Subcutaneous abdominal adipose tissue (tissue), 5 donors: ENCODE results near the gene SLFNL1.

Source experiments
- H3K27ac ChIP-seq: one replicate; pipeline ENCODE4 v1.7.0; 2013; ENCODE audit warnings: low read depth, mild to moderate bottlenecking, inconsistent platforms, low read length, moderate library complexity
- H3K27me3 ChIP-seq, 5 donors: one replicate each; pipeline ENCODE4 v1.7.0; 2013; ENCODE audit warnings: low read length in 5 of 5, inconsistent platforms in 1 of 5; ENCODE audit not compliant: control insufficient read depth in 5 of 5, insufficient read depth in 4 of 5
- H3K36me3 ChIP-seq, 5 donors: one replicate each; pipeline ENCODE4 v1.7.0; 2013; ENCODE audit warnings: low read length in 5 of 5; ENCODE audit not compliant: control insufficient read depth in 5 of 5, insufficient read depth in 5 of 5
- H3K4me1 ChIP-seq, 5 donors: one replicate each; pipeline ENCODE4 v1.7.0; 2013; ENCODE audit warnings: low read length in 5 of 5, mild to moderate bottlenecking in 3 of 5, moderate library complexity in 1 of 5; ENCODE audit not compliant: control insufficient read depth in 5 of 5, insufficient read depth in 5 of 5
- H3K4me3 ChIP-seq, 5 donors: one replicate each; pipeline ENCODE4 v1.7.0; 2013; ENCODE audit warnings: low read length in 5 of 5, low read depth in 1 of 5
- H3K9ac ChIP-seq, 5 donors: one replicate each; pipeline ENCODE4 v1.7.0; 2013; ENCODE audit warnings: low read length in 5 of 5, mild to moderate bottlenecking in 4 of 5, moderate library complexity in 3 of 5
- H3K9me3 ChIP-seq, 5 donors: one replicate each; pipeline ENCODE4 v1.7.0; 2013; ENCODE audit warnings: low read length in 5 of 5; ENCODE audit not compliant: control insufficient read depth in 5 of 5
- donor health status: healthy.
- donor health status: healthy.
- donor health status: healthy.
- donor health status: healthy.
- donor health status: healthy.

Gene SLFNL1

GRCh38 chr1:41013024-41013423 is 8.5 kb downstream of the SLFNL1 start:
- H3K36me3 ChIP-seq = peaks cover 11 to 51% (median 35%) of the 10 kb centered on the region in 5 donors
- H3K27ac ChIP-seq = peak overlapping the region; percentile 17
- no peak overlapping the region for H3K9ac ChIP-seq
- no peak overlapping the region for H3K4me3 ChIP-seq
- peaks cover 4 to 31% (median 29%) of the 10 kb centered on the region in 5 donors for H3K4me1 ChIP-seq
- no peaks in the 10 kb centered on the region for H3K27me3 ChIP-seq
- no peaks in the 10 kb centered on the region for H3K9me3 ChIP-seq

GRCh38 chr1:41010345-41010744 is 11.2 kb downstream of the SLFNL1 start:
- Histone ChIP-seq H3K4me3 (no peak overlapping the region), H3K36me3 (peaks cover 15 to 66% (median 51%) of the 10 kb centered on the region in 5 donors), H3K9me3 (no peaks in the 10 kb centered on the region), H3K27me3 (no peaks in the 10 kb centered on the region), H3K27ac (no peak overlapping the region), H3K9ac (no peak overlapping the region), H3K4me1 (peaks cover 0 to 22% (median 20%) of the 10 kb centered on the region in 5 donors)

- H3K27me3 ChIP-seq = no peaks in the 10 kb centered on the region
- no peak overlapping the region for H3K4me3 ChIP-seq
- peaks cover 15 to 67% (median 51%) of the 10 kb centered on the region in 5 donors for H3K36me3 ChIP-seq
- H3K27ac ChIP-seq = no peak overlapping the region
- H3K4me1 ChIP-seq = peaks cover 0 to 14% (median 11%) of the 10 kb centered on the region in 5 donors
- no peak overlapping the region for H3K9ac ChIP-seq
- no peaks in the 10 kb centered on the region for H3K9me3 ChIP-seq
Observed at GRCh38 chr1:41009466-41009865, 12.1 kb downstream of the SLFNL1 start.

GRCh38 chr1:41006942-41007865 is 14.3 kb downstream of the SLFNL1 start:
- Histone ChIP-seq H3K9ac (no peak overlapping the region), H3K27ac (no peak overlapping the region), H3K36me3 (peaks cover 15 to 71% (median 53%) of the 10 kb centered on the region in 5 donors), H3K9me3 (no peaks in the 10 kb centered on the region), H3K4me3 (no peak overlapping the region), H3K27me3 (no peaks in the 10 kb centered on the region), H3K4me1 (peaks cover 6 to 16% (median 13%) of the 10 kb centered on the region in 5 donors)

- no peak overlapping the region for H3K4me3 ChIP-seq
- no peaks in the 10 kb centered on the region for H3K27me3 ChIP-seq
- peaks cover 15 to 66% (median 45%) of the 10 kb centered on the region in 5 donors for H3K36me3 ChIP-seq
- H3K27ac ChIP-seq = no peak overlapping the region
- H3K9ac ChIP-seq = no peak overlapping the region
- no peaks in the 10 kb centered on the region for H3K9me3 ChIP-seq
- peaks cover 6 to 16% (median 13%) of the 10 kb centered on the region in 5 donors for H3K4me1 ChIP-seq
Observed at GRCh38 chr1:41005876-41006275, 15.6 kb downstream of the SLFNL1 start.

GRCh38 chr1:41003640-41004220 is 17.8 kb downstream of the SLFNL1 start:
- Histone ChIP-seq H3K4me3 (no peak overlapping the region), H3K9ac (no peak overlapping the region), H3K27me3 (no peaks in the 10 kb centered on the region), H3K4me1 (peaks cover 6 to 16% (median 13%) of the 10 kb centered on the region in 5 donors), H3K36me3 (peaks cover 10 to 60% (median 40%) of the 10 kb centered on the region in 5 donors), H3K9me3 (no peaks in the 10 kb centered on the region), H3K27ac (no peak overlapping the region)

- H3K9me3 ChIP-seq = no peaks in the 10 kb centered on the region
- H3K4me3 ChIP-seq = peak overlapping the region in 1 of 5 donors; percentile 29
Observed at GRCh38 chr1:41003127-41003639, 18.3 kb downstream of the SLFNL1 start.

GRCh38 chr1:40998668-40999067 is 22.9 kb downstream of the SLFNL1 start:
- no peaks in the 10 kb centered on the region for H3K27me3 ChIP-seq
- H3K4me3 ChIP-seq = no peak overlapping the region
- H3K9me3 ChIP-seq = no peaks in the 10 kb centered on the region
- H3K36me3 ChIP-seq = peaks cover 3 to 55% (median 38%) of the 10 kb centered on the region in 5 donors
- no peak overlapping the region for H3K9ac ChIP-seq
- H3K27ac ChIP-seq = no peak overlapping the region
- peaks cover 5 to 12% (median 9%) of the 10 kb centered on the region in 5 donors for H3K4me1 ChIP-seq

More at GRCh38 chr1:41003127-41003639, 18.3 kb downstream of the SLFNL1 start:
- Histone ChIP-seq H3K27me3 (no peaks in the 10 kb centered on the region), H3K27ac (no peak overlapping the region), H3K9ac (no peak overlapping the region), H3K36me3 (peaks cover 4 to 59% (median 39%) of the 10 kb centered on the region in 5 donors), H3K4me1 (peaks cover 6 to 16% (median 13%) of the 10 kb centered on the region in 5 donors)

GRCh38 chr1:40997096-40997495 is 24.4 kb downstream of the SLFNL1 start:
- Histone ChIP-seq H3K27ac (no peak overlapping the region), H3K9me3 (no peaks in the 10 kb centered on the region), H3K27me3 (no peaks in the 10 kb centered on the region), H3K4me1 (no peaks in the 10 kb centered on the region), H3K36me3 (peaks cover 3 to 54% (median 42%) of the 10 kb centered on the region in 5 donors), H3K4me3 (no peak overlapping the region), H3K9ac (no peak overlapping the region)

GRCh38 chr1:40989066-40989465 is 32.5 kb downstream of the SLFNL1 start:
- Histone ChIP-seq H3K27ac (no peak overlapping the region), H3K9ac (no peak overlapping the region), H3K36me3 (peaks cover 24 to 71% (median 55%) of the 10 kb centered on the region in 5 donors), H3K4me1 (no peaks in the 10 kb centered on the region), H3K27me3 (no peaks in the 10 kb centered on the region), H3K4me3 (no peak overlapping the region), H3K9me3 (no peaks in the 10 kb centered on the region)
